MM.1S (cell line): ENCODE data around the gene MGAT4C.

ENCODE experiments used
- DNase-seq: peaks from one replicate; pipeline ENCODE4 v3.0.0-alpha.2; 2015
- H2AFZ ChIP-seq: fragments of 300-600 bp; sonication (generic); 2 replicates; pipeline ENCODE4 v1.6.0; 2016; ENCODE audit warnings: antibody characterized with exemption, low read length
- H3F3A ChIP-seq: fragments of 300-600 bp; sonication (generic); 2 replicates; pipeline ENCODE4 v1.6.1; 2016; ENCODE audit warnings: mild to moderate bottlenecking, antibody characterized with exemption, low read length, moderate library complexity, mixed read lengths; ENCODE audit not compliant: insufficient read depth
- H3K27ac ChIP-seq: fragments of 300-600 bp; sonication (generic); 2 replicates; pipeline ENCODE4 v1.5.1; 2016; ENCODE audit warnings: mild to moderate bottlenecking, low read length
- H3K27me3 ChIP-seq: fragments of 300-600 bp; sonication (generic); replicated peaks from 2 replicates; pipeline ENCODE4 v1.6.0; 2016; ENCODE audit warnings: low read length; ENCODE audit not compliant: insufficient read depth
- H3K36me3 ChIP-seq: fragments of 300-600 bp; sonication (generic); replicated peaks from 2 replicates; pipeline ENCODE4 v1.6.1; 2016; ENCODE audit warnings: mild to moderate bottlenecking, low read length, mixed read lengths; ENCODE audit not compliant: insufficient read depth
- H3K4me1 ChIP-seq: fragments of 300-600 bp; sonication (generic); 2 replicates; pipeline ENCODE4 v1.6.1; 2016; ENCODE audit warnings: low read length, mixed read lengths
- H3K4me2 ChIP-seq: fragments of 300-600 bp; sonication (generic); 2 replicates; pipeline ENCODE4 v1.6.0; 2016; ENCODE audit warnings: low read depth, low read length
- H3K4me3 ChIP-seq: fragments of 300-600 bp; sonication (generic); 2 replicates; pipeline ENCODE4 v1.5.1; 2016; ENCODE audit warnings: low read length, mixed read lengths
- H3K79me2 ChIP-seq: fragments of 300-600 bp; sonication (generic); 2 replicates; pipeline ENCODE4 v1.6.1; 2016; ENCODE audit warnings: mixed run types, low read length, mixed read lengths
- H3K9ac ChIP-seq: fragments of 300-600 bp; sonication (generic); 2 replicates; pipeline ENCODE4 v1.6.1; 2016; ENCODE audit warnings: low read length, mixed read lengths
- H3K9me2 ChIP-seq: fragments of 300-600 bp; sonication (generic); replicated peaks from 2 replicates; pipeline ENCODE4 v1.6.1; 2016; ENCODE audit warnings: mild to moderate bottlenecking, low read length, mixed read lengths; ENCODE audit not compliant: insufficient read depth
- H3K9me3 ChIP-seq: fragments of 300-600 bp; sonication (generic); replicated peaks from 2 replicates; pipeline ENCODE4 v1.6.1; 2016; ENCODE audit warnings: mild to moderate bottlenecking, low read length, mixed read lengths; ENCODE audit not compliant: insufficient read depth
- H4K20me1 ChIP-seq: fragments of 300-600 bp; sonication (generic); 2 replicates; pipeline ENCODE4 v1.6.1; 2016; ENCODE audit warnings: mild to moderate bottlenecking, low read length, moderate library complexity, mixed read lengths; ENCODE audit not compliant: insufficient read depth
- EZH2 ChIP-seq: fragments of 300-600 bp; sonication (generic); optimal IDR thresholded peaks from 2 replicates; pipeline ENCODE3; 2017; ENCODE audit warnings: low read depth, mild to moderate bottlenecking, antibody characterized with exemption, low read length, mixed read lengths
- EZH2phosphoT487 ChIP-seq: fragments of 300-600 bp; sonication (generic); IDR thresholded peaks from 2 replicates; pipeline ENCODE4 v1.6.1; 2018; ENCODE audit warnings: antibody characterized with exemption, low read length
- TF ChIP-seq, protein P1 (sequence below): fragments of 300-600 bp; sonication (generic); IDR thresholded peaks from 2 replicates; pipeline ENCODE4 v1.5.1; 2016; ENCODE audit warnings: antibody characterized with exemption, low read length, mixed read lengths

MGAT4C gene

DNA sequence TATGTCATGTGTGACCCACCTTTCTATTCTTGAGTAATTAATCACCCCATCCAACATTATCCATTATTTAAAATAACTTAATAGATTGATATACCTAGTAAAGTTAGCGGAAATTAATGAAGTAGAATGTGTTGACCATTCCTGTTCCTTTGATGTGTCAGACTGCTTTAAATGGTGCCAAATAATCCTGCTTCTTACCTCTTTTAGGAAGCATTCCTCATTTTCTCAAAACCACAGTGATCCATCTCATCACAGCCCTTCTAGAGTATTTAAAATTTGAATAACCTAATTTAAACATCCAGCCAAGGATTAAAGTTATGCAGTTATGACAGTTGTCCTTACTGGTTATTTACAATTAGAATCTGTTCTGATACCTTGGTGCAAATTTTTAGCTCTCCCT, 6.9 kb downstream of the MGAT4C start:
- Histone ChIP-seq H3K4me1 (no peaks in the 10 kb centered on the region), H3K27me3 (no peaks in the 10 kb centered on the region), H3K27ac (no peak overlapping the region), H3K9me3 (no peaks in the 10 kb centered on the region), H3K79me2 (no peaks in the 10 kb centered on the region), H3K9ac (no peak overlapping the region), H4K20me1 (no peaks in the 10 kb centered on the region), H3K36me3 (no peaks in the 10 kb centered on the region), H3K4me3 (no peak overlapping the region), H3K4me2 (no peak overlapping the region), H3K9me2 (no peaks in the 10 kb centered on the region), H3F3A (no peaks in the 10 kb centered on the region), H2AFZ (no peak overlapping the region)
- TF ChIP-seq EZH2 (no peak), EZH2phosphoT487 (no peak)
- TF ChIP-seq, protein P1, sequence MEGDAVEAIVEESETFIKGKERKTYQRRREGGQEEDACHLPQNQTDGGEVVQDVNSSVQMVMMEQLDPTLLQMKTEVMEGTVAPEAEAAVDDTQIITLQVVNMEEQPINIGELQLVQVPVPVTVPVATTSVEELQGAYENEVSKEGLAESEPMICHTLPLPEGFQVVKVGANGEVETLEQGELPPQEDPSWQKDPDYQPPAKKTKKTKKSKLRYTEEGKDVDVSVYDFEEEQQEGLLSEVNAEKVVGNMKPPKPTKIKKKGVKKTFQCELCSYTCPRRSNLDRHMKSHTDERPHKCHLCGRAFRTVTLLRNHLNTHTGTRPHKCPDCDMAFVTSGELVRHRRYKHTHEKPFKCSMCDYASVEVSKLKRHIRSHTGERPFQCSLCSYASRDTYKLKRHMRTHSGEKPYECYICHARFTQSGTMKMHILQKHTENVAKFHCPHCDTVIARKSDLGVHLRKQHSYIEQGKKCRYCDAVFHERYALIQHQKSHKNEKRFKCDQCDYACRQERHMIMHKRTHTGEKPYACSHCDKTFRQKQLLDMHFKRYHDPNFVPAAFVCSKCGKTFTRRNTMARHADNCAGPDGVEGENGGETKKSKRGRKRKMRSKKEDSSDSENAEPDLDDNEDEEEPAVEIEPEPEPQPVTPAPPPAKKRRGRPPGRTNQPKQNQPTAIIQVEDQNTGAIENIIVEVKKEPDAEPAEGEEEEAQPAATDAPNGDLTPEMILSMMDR = no peak
- DNase-seq = no peak

DNA sequence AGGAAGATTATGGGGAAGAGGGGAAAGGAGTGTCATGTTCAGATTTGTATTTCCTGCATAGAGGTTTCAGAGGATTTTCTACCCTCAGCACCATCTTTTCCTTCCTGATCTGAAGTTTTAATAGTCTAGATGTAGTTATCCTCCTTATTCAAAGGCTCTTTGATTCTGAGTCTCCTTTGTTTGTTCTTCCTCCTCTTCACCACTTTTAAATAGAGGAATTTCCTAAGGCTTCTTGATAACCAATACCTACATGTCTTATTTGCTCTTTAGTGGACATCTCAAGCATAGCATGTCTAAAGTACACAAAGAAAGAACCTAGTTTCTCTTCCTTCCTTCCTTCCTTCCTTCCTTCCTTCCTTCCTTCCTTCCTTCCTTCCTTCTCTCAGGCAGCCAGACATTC, 8.3 kb downstream of the MGAT4C start:
- H3K4me2 ChIP-seq = no peak overlapping the region
- TF ChIP-seq EZH2 = no peak
- TF ChIP-seq, protein P1 = no peak
- H2AFZ ChIP-seq = no peak overlapping the region
- no peaks in the 10 kb centered on the region for H3K36me3 ChIP-seq
- H3K4me3 ChIP-seq = no peak overlapping the region
- DNase-seq = no peak
- H3K79me2 ChIP-seq = no peaks in the 10 kb centered on the region
- no peaks in the 10 kb centered on the region for H3K4me1 ChIP-seq
- H3K27ac ChIP-seq = no peak overlapping the region
- H3K9ac ChIP-seq = no peak overlapping the region
- no peaks in the 10 kb centered on the region for H3K9me3 ChIP-seq
- H3K27me3 ChIP-seq = no peaks in the 10 kb centered on the region
- no peaks in the 10 kb centered on the region for H4K20me1 ChIP-seq
- H3F3A ChIP-seq = no peaks in the 10 kb centered on the region
- H3K9me2 ChIP-seq = no peaks in the 10 kb centered on the region

GRCh38 chr12:86241600-86241999, 14.6 kb downstream of the MGAT4C start:
- Histone ChIP-seq H3K9ac (no peak overlapping the region), H3K27ac (no peak overlapping the region), H3F3A (no peaks in the 10 kb centered on the region), H3K36me3 (no peaks in the 10 kb centered on the region), H3K4me3 (no peak overlapping the region), H3K79me2 (no peaks in the 10 kb centered on the region), H3K4me2 (no peak overlapping the region), H4K20me1 (no peaks in the 10 kb centered on the region), H3K9me2 (no peaks in the 10 kb centered on the region), H3K4me1 (no peaks in the 10 kb centered on the region), H2AFZ (no peak overlapping the region), H3K9me3 (no peaks in the 10 kb centered on the region), H3K27me3 (no peaks in the 10 kb centered on the region)
- DNase-seq = no peak
- TF ChIP-seq EZH2 = no peak
- TF ChIP-seq, protein P1 = no peak
- no peak for TF ChIP-seq EZH2phosphoT487
